A673 (cell line): ENCODE measurements around the gene LRP2. TPM values are rescaled to one million over a fixed set of nuclear protein-coding genes. Genes with fewer than 3 reads are reported as not detected.

Experiments used
- BruUV-seq: library from RNA; stranded (reverse); fragments of 400-500 nt; replicated peaks from 2 replicates; lab custom pipeline; 2021; lab: Mats Ljungman, UMichigan
- CTCF ChIA-PET: fragments of 300-600 bp; sonication (Branson Sonifier 250); formaldehyde crosslinking; loops from one replicate; lab custom pipeline; 2022; ENCODE audit warnings: antibody characterized with exemption; lab: Charles Lee
- POLR2A ChIA-PET: fragments of 300-600 bp; sonication (Branson Sonifier 250); formaldehyde crosslinking; loops from one replicate; lab custom pipeline; 2022; ENCODE audit warnings: antibody characterized with exemption; ENCODE audit not compliant: low non-redundant PET; lab: Charles Lee
- DNase-seq: peaks from one replicate; pipeline ENCODE4 v3.0.0-alpha.2; 2015; ENCODE audit warnings: low spot score
- H3K27ac ChIP-seq: fragments of 200-600 bp; sonication (generic); 2 replicates; pipeline ENCODE4 v1.5.1; 2016; ENCODE audit warnings: mixed run types, low read depth, mild to moderate bottlenecking, mixed read lengths, antibody characterized with exemption, low read length; ENCODE audit not compliant: poor library complexity, severe bottlenecking
- H3K27me3 ChIP-seq: fragments of 200-600 bp; sonication (generic); replicated peaks from 2 replicates; pipeline ENCODE4 v1.6.1; 2017; ENCODE audit warnings: mixed run types, low read depth, mild to moderate bottlenecking, mixed read lengths, antibody characterized with exemption, low read length; ENCODE audit not compliant: insufficient read depth, poor library complexity
- H3K36me3 ChIP-seq: fragments of 200-600 bp; sonication (generic); 2 replicates; pipeline ENCODE4 v1.6.1; 2016; ENCODE audit warnings: mixed run types, mild to moderate bottlenecking, mixed read lengths, antibody characterized with exemption, low read length; ENCODE audit not compliant: insufficient read depth, poor library complexity, severe bottlenecking
- H3K4me1 ChIP-seq: fragments of 200-600 bp; sonication (generic); 2 replicates; pipeline ENCODE4 v1.6.1; 2017; ENCODE audit warnings: mixed run types, mild to moderate bottlenecking, mixed read lengths, antibody characterized with exemption, low read length; ENCODE audit not compliant: insufficient read depth, poor library complexity, severe bottlenecking
- H3K4me3 ChIP-seq: fragments of 200-600 bp; sonication (generic); 2 replicates; pipeline ENCODE4 v1.5.1; 2016; ENCODE audit warnings: low read depth, mixed run types, mild to moderate bottlenecking, mixed read lengths, low read length; ENCODE audit not compliant: poor library complexity, severe bottlenecking
- H3K9me3 ChIP-seq: fragments of 200-600 bp; sonication (generic); 2 replicates; pipeline ENCODE4 v1.6.1; 2016; ENCODE audit warnings: mixed run types, low read depth, mild to moderate bottlenecking, mixed read lengths, antibody characterized with exemption, low read length; ENCODE audit not compliant: poor library complexity, severe bottlenecking
- EZH2 ChIP-seq: fragments of 200-600 bp; sonication (generic); IDR thresholded peaks from 2 replicates; pipeline ENCODE4 v1.6.1; 2017; ENCODE audit warnings: borderline replicate concordance, low read depth, mild to moderate bottlenecking, mixed read lengths, antibody characterized with exemption, low read length; ENCODE audit not compliant: poor library complexity, severe bottlenecking
- intact Hi-C: fragments of 100-400 bp; cut with micrococcal nuclease; formaldehyde crosslinking; loops from one replicate; pipeline ENCODE4 v1.10.0; 2022; ENCODE audit not compliant: unreplicated experiment
- total RNA-seq: library from RNA; stranded (reverse); gene quantifications from 2 replicates; pipeline ENCODE4 v1.2.3, GENCODE V29; 2021
- TF ChIP-seq, protein P1 (sequence below): fragments of 300-800, 200-600 bp; sonication (generic); conservative IDR thresholded peaks from 2 replicates; pipeline ENCODE4 v1.5.1; 2017; ENCODE audit warnings: low read depth, mild to moderate bottlenecking, antibody characterized with exemption, low read length, moderate library complexity, mixed read lengths

Gene LRP2
- total RNA-seq, 1 experiment from 2014 or later: 0.26 TPM

DNA sequence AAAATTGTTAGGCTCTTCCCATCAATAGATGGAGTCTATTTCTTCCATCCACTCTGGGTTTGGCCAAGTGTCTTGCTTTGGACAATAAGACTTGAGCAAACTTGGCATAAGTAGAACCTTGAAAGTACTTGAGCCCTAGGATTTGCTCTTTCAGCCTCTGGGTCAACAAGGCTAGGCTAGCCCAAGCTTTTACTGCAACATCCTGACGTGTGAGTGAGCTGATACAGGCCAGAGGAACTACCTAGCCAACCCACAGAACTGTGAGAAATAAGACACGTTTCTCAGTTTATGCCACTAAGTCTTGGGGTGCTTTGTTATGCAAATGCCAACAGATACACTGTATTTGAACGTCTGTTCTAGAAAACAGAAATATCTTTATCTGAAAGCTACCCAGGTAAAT is 71.9 kb downstream of the LRP2 start:
- CTCF ChIA-PET: no interaction called here

DNA sequence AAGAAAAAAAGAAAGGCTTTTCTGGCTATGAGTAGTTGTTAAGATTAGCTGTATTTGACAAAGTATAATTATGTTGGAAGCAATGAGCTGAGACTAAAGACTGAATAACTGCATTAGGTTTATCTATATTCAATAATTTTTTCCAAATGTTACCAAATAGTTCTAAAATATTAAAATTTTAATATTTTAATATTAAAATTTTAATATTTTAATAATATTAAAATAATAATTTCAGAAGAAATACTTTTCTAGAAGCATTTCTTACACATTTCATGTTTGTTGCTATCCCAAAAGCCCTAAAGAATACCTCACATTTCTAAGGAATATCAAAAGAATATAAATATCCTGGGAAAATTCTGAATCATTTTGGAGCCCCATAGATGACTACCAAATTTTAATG is 74.7 kb downstream of the LRP2 start:
- ChIA-PET CTCF (no interaction called here), POLR2A (no interaction called here)
- intact Hi-C loops: no loop called here
- H3K9me3 ChIP-seq: no peaks in the 10 kb centered on the region
- no peaks in the 10 kb centered on the region for H3K36me3 ChIP-seq
- DNase-seq: no peak
- no peak for TF ChIP-seq EZH2
- TF ChIP-seq, protein P1, sequence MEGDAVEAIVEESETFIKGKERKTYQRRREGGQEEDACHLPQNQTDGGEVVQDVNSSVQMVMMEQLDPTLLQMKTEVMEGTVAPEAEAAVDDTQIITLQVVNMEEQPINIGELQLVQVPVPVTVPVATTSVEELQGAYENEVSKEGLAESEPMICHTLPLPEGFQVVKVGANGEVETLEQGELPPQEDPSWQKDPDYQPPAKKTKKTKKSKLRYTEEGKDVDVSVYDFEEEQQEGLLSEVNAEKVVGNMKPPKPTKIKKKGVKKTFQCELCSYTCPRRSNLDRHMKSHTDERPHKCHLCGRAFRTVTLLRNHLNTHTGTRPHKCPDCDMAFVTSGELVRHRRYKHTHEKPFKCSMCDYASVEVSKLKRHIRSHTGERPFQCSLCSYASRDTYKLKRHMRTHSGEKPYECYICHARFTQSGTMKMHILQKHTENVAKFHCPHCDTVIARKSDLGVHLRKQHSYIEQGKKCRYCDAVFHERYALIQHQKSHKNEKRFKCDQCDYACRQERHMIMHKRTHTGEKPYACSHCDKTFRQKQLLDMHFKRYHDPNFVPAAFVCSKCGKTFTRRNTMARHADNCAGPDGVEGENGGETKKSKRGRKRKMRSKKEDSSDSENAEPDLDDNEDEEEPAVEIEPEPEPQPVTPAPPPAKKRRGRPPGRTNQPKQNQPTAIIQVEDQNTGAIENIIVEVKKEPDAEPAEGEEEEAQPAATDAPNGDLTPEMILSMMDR: no peak
- no peaks in the 10 kb centered on the region for H3K4me1 ChIP-seq
- H3K27ac ChIP-seq: no peak overlapping the region
- no peaks in the 10 kb centered on the region for H3K27me3 ChIP-seq
- H3K4me3 ChIP-seq: no peak overlapping the region
- no TSS peak for BruUV-seq

More for the DNA sequence above, 71.9 kb downstream of the LRP2 start:
- H3K36me3 ChIP-seq: no peaks in the 10 kb centered on the region
- no peak overlapping the region for H3K27ac ChIP-seq
- no peaks in the 10 kb centered on the region for H3K4me1 ChIP-seq
- no peak for TF ChIP-seq EZH2
- TF ChIP-seq, protein P1: no peak
- H3K27me3 ChIP-seq: no peaks in the 10 kb centered on the region
- intact Hi-C loops: no loop called here
- DNase-seq: no peak
- no peak overlapping the region for H3K4me3 ChIP-seq
- no TSS peak for BruUV-seq
- no peaks in the 10 kb centered on the region for H3K9me3 ChIP-seq
- POLR2A ChIA-PET: no interaction called here

DNA sequence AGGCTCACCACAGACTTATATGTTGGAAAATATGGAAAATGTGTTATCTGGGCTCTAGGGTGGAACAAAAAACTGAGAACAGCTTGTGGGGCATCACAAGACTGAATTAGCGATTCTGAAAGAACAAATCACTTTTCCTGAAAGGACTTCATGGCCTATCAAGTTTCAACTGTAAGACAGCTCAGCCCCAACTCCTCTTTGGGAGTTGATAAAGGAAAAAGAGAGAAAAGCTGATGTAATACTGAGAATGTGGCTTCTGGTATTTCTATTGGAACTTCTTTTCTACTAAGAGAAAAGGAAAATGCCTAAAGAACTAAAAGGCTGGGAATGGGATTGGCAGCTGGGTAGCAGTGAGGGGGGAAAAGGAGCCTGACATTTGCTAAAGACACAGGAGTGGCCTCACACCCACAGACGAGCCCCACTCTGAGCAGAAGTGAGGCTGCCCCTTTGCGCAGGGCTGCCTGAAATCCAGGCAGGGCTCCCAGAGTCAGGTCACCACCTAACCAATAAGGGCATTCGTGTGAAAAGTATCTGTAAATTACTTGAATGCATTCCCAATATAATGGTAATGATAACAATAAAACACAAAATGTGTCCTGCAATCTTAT is 75.6 kb downstream of the LRP2 start:
- H3K27me3 ChIP-seq: no peaks in the 10 kb centered on the region
- H3K9me3 ChIP-seq: no peaks in the 10 kb centered on the region
- DNase-seq: no peak
- no TSS peak for BruUV-seq
- TF ChIP-seq EZH2: no peak
- TF ChIP-seq, protein P1: no peak
- intact Hi-C loops: no loop called here
- POLR2A ChIA-PET: no interaction called here
- no peaks in the 10 kb centered on the region for H3K4me1 ChIP-seq
- no peak overlapping the region for H3K27ac ChIP-seq
- H3K36me3 ChIP-seq: no peaks in the 10 kb centered on the region
- CTCF ChIA-PET: no interaction called here
- no peak overlapping the region for H3K4me3 ChIP-seq
